Measurements from ENCODE around the gene KCNK3. TPM values are rescaled to one million over a fixed set of nuclear protein-coding genes. Genes with fewer than 3 reads are reported as not detected.

Gene KCNK3
- total and polyA plus RNA-seq, 2 of the 13 experiments (the other 11 are each of a cell fraction or from before 2014, with no cell fraction given) = not detected

DNA sequence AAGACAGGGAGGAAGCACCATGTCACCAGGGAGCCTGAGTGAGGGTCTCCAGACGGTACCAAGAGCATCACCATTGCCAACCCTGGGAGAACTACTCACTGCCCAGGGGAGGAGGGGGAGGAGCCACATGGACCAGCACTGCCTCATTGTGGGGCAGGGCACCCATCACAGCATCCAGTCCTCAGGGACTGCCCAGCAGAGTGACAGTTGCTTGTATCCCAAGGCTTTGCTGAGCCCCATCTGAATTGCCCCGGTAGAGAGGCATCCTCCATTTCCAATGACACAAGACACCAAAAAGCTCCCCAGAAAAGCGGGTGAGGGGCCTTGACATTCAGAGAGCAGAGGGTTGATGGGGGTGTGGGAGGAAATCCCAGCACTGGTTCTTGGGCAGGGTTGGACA is 44.5 kb upstream of the KCNK3 start:
- no peaks in the 10 kb centered on the region for H4K20me1 ChIP-seq (ENCODE audit: insufficient read depth, low read length)
- in situ Hi-C loops (cut with HindIII; ENCODE audit: extremely low pct_ligation_motif_present, low pct_unique_long_range_greater_than_20kb) = no loop called here
- H3K36me3 ChIP-seq (replicated peaks in 1 of 2; ENCODE audit: control insufficient read depth in 1 of 2, insufficient read depth in 2 of 2, low read length in 2 of 2) = no peaks in the 10 kb centered on the region
- no peak overlapping the region for H3K9ac ChIP-seq (ENCODE audit: insufficient read depth, low read depth, low read length)
- ChIA-PET POLR2A (no interaction called here), CTCF (ENCODE audit: low intra/inter-chr PET ratio, low total read pairs) (no interaction called here)
- FAIRE-seq = no peak
- no peak overlapping the region for H3K27ac ChIP-seq (ENCODE audit: extremely low read length, insufficient read depth, low read length)
- BruUV-seq (replicated peaks) = no TSS peak
- DNase-seq (ENCODE audit: low spot score) = no peak
- TF ChIP-seq, protein P1, sequence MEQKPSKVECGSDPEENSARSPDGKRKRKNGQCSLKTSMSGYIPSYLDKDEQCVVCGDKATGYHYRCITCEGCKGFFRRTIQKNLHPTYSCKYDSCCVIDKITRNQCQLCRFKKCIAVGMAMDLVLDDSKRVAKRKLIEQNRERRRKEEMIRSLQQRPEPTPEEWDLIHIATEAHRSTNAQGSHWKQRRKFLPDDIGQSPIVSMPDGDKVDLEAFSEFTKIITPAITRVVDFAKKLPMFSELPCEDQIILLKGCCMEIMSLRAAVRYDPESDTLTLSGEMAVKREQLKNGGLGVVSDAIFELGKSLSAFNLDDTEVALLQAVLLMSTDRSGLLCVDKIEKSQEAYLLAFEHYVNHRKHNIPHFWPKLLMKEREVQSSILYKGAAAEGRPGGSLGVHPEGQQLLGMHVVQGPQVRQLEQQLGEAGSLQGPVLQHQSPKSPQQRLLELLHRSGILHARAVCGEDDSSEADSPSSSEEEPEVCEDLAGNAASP (CRISPR knock-in tag; IDR thresholded peaks at IDR 0.05; ENCODE audit: borderline replicate concordance) = no peak
- no peak for TF ChIP-seq HNRNPL (IDR thresholded peaks at IDR 0.05; ENCODE audit: low read depth, low read length)
- TF ChIP-seq, protein P2, sequence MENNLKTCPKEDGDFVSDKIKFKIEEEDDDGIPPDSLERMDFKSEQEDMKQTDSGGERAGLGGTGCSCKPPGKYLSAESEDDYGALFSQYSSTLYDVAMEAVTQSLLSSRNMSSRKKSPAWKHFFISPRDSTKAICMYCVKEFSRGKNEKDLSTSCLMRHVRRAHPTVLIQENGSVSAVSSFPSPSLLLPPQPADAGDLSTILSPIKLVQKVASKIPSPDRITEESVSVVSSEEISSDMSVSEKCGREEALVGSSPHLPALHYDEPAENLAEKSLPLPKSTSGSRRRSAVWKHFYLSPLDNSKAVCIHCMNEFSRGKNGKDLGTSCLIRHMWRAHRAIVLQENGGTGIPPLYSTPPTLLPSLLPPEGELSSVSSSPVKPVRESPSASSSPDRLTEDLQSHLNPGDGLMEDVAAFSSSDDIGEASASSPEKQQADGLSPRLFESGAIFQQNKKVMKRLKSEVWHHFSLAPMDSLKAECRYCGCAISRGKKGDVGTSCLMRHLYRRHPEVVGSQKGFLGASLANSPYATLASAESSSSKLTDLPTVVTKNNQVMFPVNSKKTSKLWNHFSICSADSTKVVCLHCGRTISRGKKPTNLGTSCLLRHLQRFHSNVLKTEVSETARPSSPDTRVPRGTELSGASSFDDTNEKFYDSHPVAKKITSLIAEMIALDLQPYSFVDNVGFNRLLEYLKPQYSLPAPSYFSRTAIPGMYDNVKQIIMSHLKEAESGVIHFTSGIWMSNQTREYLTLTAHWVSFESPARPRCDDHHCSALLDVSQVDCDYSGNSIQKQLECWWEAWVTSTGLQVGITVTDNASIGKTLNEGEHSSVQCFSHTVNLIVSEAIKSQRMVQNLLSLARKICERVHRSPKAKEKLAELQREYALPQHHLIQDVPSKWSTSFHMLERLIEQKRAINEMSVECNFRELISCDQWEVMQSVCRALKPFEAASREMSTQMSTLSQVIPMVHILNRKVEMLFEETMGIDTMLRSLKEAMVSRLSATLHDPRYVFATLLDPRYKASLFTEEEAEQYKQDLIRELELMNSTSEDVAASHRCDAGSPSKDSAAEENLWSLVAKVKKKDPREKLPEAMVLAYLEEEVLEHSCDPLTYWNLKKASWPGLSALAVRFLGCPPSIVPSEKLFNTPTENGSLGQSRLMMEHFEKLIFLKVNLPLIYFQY (CRISPR knock-in tag; IDR thresholded peaks at IDR 0.05; ENCODE audit: borderline replicate concordance) = no peak
- no peak for TF ChIP-seq ZNF569 (CRISPR knock-in tag; IDR thresholded peaks at IDR 0.05; ENCODE audit: borderline replicate concordance)
- no peak for TF ChIP-seq ZSCAN30 (CRISPR knock-in tag; IDR thresholded peaks at IDR 0.05)
- TF ChIP-seq, protein P3, sequence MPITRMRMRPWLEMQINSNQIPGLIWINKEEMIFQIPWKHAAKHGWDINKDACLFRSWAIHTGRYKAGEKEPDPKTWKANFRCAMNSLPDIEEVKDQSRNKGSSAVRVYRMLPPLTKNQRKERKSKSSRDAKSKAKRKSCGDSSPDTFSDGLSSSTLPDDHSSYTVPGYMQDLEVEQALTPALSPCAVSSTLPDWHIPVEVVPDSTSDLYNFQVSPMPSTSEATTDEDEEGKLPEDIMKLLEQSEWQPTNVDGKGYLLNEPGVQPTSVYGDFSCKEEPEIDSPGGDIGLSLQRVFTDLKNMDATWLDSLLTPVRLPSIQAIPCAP (CRISPR knock-in tag; IDR thresholded peaks at IDR 0.05; ENCODE audit: low read depth) = no peak
- no peak for TF ChIP-seq FOXA3 (CRISPR knock-in tag; IDR thresholded peaks at IDR 0.05)
- TF ChIP-seq MTA3 (CRISPR knock-in tag; IDR thresholded peaks at IDR 0.05) = no peak
- no peak overlapping the region for H2AFZ ChIP-seq (ENCODE audit: low read length)
- H3K27me3 ChIP-seq (ENCODE audit: control insufficient read depth in 1 of 2, insufficient read depth in 2 of 2, low read length in 2 of 2) = peaks cover 12 to 83% of the 10 kb centered on the region in 2 experiments
- H3K9me3 ChIP-seq (ENCODE audit: low read length) = no peaks in the 10 kb centered on the region
- H3K4me1 ChIP-seq (ENCODE audit: insufficient read depth, low read length) = no peaks in the 10 kb centered on the region
- H3K4me3 ChIP-seq (replicated peaks in 1 of 3; ENCODE audit: insufficient read depth in 1 of 3, low read depth in 2 of 3, low read length in 3 of 3) = no peak overlapping the region
- 15% methylated on average over 3 of the region's 3 CpGs for WGBS (ENCODE audit: low lambda C conversion rate)
- ATAC-seq = no peak
- H3K79me2 ChIP-seq (ENCODE audit: insufficient read depth, low read length) = no peaks in the 10 kb centered on the region
- no peak overlapping the region for H3K4me2 ChIP-seq (ENCODE audit: low read depth, low read length)
- intact Hi-C loops (cut with micrococcal nuclease; ENCODE audit: unreplicated experiment) = no loop called here

Data from HepG2 (cell line).